A549 treated with ZK216348 at 1 μM for 4 hours (cell line): Measurements from ENCODE around the gene CALM1. TPM values are rescaled to one million over a fixed set of nuclear protein-coding genes. Genes with fewer than 3 reads are reported as not detected.

Experiments used
- total RNA-seq: library from RNA; stranded (reverse); fragments of 200-300 nt; extraction: Qiagen RNA extraction; gene quantifications from 5 replicates; pipeline ENCODE4 v1.2.3, GENCODE V29; 2022; ENCODE audit warnings: low read depth

Gene CALM1
- total RNA-seq = 266 to 394 TPM (median 339 TPM) in 5 replicates

GRCh38 chr14:90396341-90397339, at the start of gene CALM1:
CALM1 (plus strand) TSS chr14:90397029; CDS start chr14:90397231, 202 bp downstream.

Other genes starting within 250 kb of the CALM1 start
- gene PSMC1, start 140.5 kb upstream of the CALM1 start, total RNA-seq = 216 to 419 TPM (median 238 TPM) in 5 replicates
- 7.4 to 10.8 TPM (median 10.3 TPM) in 5 replicates for gene NRDE2, start 65.1 kb upstream of the CALM1 start, total RNA-seq